ENCODE data around the gene SLC25A39. TPM values are rescaled to one million over a fixed set of nuclear protein-coding genes. Genes with fewer than 3 reads are reported as not detected.
"Not testable (repeated sequence)": the region's sequence is repeated elsewhere in the genome, so short reads cannot be mapped to it uniquely, and the experiment has no call there.

The SLC25A39 gene
- total and polyA plus RNA-seq, 5 donors = 56.7 to 73.0 (median 68.2) TPM

GRCh38 chr17:44353672-44354331 lies 29.2 kb upstream of the SLC25A39 start:
- peak overlapping the region; percentile 33 for H3K4me3 ChIP-seq (ENCODE audit: low read length)
- H3K27ac ChIP-seq (ENCODE audit: low read length) = no peak overlapping the region
- H3K9me3 ChIP-seq (ENCODE audit: control insufficient read depth, low read length) = no peaks in the 10 kb centered on the region
- H3K27me3 ChIP-seq (ENCODE audit: control insufficient read depth, insufficient read depth) = no peaks in the 10 kb centered on the region
- intact Hi-C loops (cut with DNase I) = no loop called here
- ATAC-seq (peak in 1 of 2 donors; percentile 23), DNase-seq (peak; percentile 47 to 85 (median 82))
- no peaks in the 10 kb centered on the region for H3K4me1 ChIP-seq (ENCODE audit: control insufficient read depth, insufficient read depth, low read length)
- 27% methylated on average over 98 of the region's 98 CpGs for WGBS

DNA sequence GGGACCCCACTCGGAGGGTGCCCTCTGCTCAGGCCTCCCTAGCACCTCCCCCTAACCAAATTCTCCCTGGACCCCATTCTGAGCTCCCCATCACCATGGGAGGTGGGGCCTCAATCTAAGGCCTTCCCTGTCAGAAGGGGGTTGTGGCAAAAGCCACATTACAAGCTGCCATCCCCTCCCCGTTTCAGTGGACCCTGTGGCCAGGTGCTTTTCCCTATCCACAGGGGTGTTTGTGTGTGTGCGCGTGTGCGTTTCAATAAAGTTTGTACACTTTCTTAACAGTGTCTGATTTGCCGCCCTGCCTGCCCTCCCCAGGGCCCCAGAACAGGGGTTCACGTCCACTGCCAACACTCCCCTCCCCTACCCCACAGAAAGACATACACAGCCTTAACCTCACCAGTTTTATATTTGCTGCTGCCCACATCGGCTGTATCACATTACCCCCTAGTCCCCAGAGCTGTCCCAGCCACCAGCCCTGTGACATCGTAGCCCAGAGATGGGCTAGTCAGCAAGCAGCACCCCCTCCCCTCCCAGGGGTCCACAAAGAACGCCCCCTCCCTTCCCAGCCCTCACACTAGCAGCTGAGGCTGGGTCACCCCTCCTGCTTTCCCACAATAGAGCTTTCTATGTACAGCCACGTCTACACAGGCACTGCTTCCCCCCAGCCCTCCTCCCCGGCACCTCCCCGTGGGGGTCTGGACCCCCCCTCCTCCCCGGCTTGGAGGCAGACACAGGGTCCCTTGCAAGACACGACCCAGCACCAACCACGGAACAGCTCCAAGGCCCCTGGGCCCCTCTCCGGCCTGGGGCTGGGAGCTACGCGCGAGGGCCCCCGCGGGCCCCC lies 28.4 kb upstream of the SLC25A39 start:
- DNase-seq = peak in 2 of 3 donors; percentile 50 to 69
- peak overlapping the region; percentile 33 for H3K4me3 ChIP-seq (ENCODE audit: low read length)

GRCh38 chr17:44351961-44352827 lies 27.6 kb upstream of the SLC25A39 start:
- intact Hi-C loops (cut with DNase I) = no loop called here
- ATAC-seq = no peak
- 79% methylated on average over 36 of the region's 36 CpGs for WGBS

More for the DNA sequence above, 28.4 kb upstream of the SLC25A39 start:
- intact Hi-C loops (cut with DNase I) = no loop called here
- Histone ChIP-seq H3K9me3 (ENCODE audit: control insufficient read depth, low read length) (no peaks in the 10 kb centered on the region), H3K4me1 (ENCODE audit: control insufficient read depth, insufficient read depth, low read length) (no peaks in the 10 kb centered on the region), H3K27ac (ENCODE audit: low read length) (no peak overlapping the region), H3K27me3 (ENCODE audit: control insufficient read depth, insufficient read depth) (no peaks in the 10 kb centered on the region)
- no peak for ATAC-seq
- WGBS = 49% methylated on average over 22 of the region's 22 CpGs

GRCh38 chr17:44351464-44351863 lies 26.8 kb upstream of the SLC25A39 start:
- peak in 2 of 3 donors; percentile 44 to 55 for DNase-seq
- no peak overlapping the region for H3K4me3 ChIP-seq (ENCODE audit: low read length)
- intact Hi-C loops (cut with DNase I) = no loop called here
- ATAC-seq = no peak
- WGBS = 91% methylated on average over 8 of the region's 8 CpGs
- H3K27ac ChIP-seq (ENCODE audit: low read length) = no peak overlapping the region
- no peaks in the 10 kb centered on the region for H3K9me3 ChIP-seq (ENCODE audit: control insufficient read depth, low read length)
- H3K4me1 ChIP-seq (ENCODE audit: control insufficient read depth, insufficient read depth, low read length) = no peaks in the 10 kb centered on the region
- no peaks in the 10 kb centered on the region for H3K27me3 ChIP-seq (ENCODE audit: control insufficient read depth, insufficient read depth)

More at GRCh38 chr17:44351961-44352827, 27.6 kb upstream of the SLC25A39 start:
- no peaks in the 10 kb centered on the region for H3K4me1 ChIP-seq (ENCODE audit: control insufficient read depth, insufficient read depth, low read length)
- peak in 2 of 3 donors; percentile 58 to 59 for DNase-seq
- no peak overlapping the region for H3K4me3 ChIP-seq (ENCODE audit: low read length)
- H3K9me3 ChIP-seq (ENCODE audit: control insufficient read depth, low read length) = no peaks in the 10 kb centered on the region
- no peak overlapping the region for H3K27ac ChIP-seq (ENCODE audit: low read length)
- no peaks in the 10 kb centered on the region for H3K27me3 ChIP-seq (ENCODE audit: control insufficient read depth, insufficient read depth)

DNA sequence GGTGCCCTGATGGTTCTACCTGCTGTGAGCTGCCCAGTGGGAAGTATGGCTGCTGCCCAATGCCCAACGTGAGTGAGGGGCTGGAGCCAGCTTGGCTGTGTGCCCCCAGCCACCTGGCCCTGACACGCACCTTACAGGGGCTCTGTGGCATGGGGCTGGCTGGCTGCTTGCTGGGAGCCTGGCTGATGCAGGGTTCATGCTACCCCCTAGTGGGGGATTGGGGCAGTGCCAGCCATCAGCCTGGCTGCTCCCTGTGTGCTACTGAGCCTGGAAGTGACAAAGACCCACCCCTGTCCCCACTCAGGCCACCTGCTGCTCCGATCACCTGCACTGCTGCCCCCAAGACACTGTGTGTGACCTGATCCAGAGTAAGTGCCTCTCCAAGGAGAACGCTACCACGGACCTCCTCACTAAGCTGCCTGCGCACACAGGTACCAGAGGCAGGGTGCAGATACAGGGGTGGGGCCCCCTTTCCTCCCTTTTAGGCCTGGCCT lies 26.2 kb upstream of the SLC25A39 start:
- DNase-seq = peak; percentile 68 to 87 (median 85)
- no peaks in the 10 kb centered on the region for H3K4me1 ChIP-seq (ENCODE audit: control insufficient read depth, insufficient read depth, low read length)
- H3K9me3 ChIP-seq (ENCODE audit: control insufficient read depth, low read length) = no peaks in the 10 kb centered on the region
- ATAC-seq = peak; percentile 37 to 57
- intact Hi-C loops (cut with DNase I) = no loop called here
- H3K27ac ChIP-seq (ENCODE audit: low read length) = no peak overlapping the region
- 65% methylated on average over 6 of the region's 6 CpGs for WGBS
- no peaks in the 10 kb centered on the region for H3K27me3 ChIP-seq (ENCODE audit: control insufficient read depth, insufficient read depth)
- no peak overlapping the region for H3K4me3 ChIP-seq (ENCODE audit: low read length)

- H3K9me3 ChIP-seq (ENCODE audit: control insufficient read depth, low read length) = no peaks in the 10 kb centered on the region
- ATAC-seq = no peak
- intact Hi-C loops (cut with DNase I) = no loop called here
- peak in 2 of 3 donors; percentile 44 to 53 for DNase-seq
- no peak overlapping the region for H3K4me3 ChIP-seq (ENCODE audit: low read length)
- no peak overlapping the region for H3K27ac ChIP-seq (ENCODE audit: low read length)
- WGBS = 90% methylated on average over 12 of the region's 12 CpGs
- no peaks in the 10 kb centered on the region for H3K27me3 ChIP-seq (ENCODE audit: control insufficient read depth, insufficient read depth)
- no peaks in the 10 kb centered on the region for H3K4me1 ChIP-seq (ENCODE audit: control insufficient read depth, insufficient read depth, low read length)
Measured at GRCh38 chr17:44349553-44350070, 25.0 kb upstream of the SLC25A39 start.

- H3K4me3 ChIP-seq (ENCODE audit: low read length) = no peak overlapping the region
- H3K4me1 ChIP-seq (ENCODE audit: control insufficient read depth, insufficient read depth, low read length) = no peaks in the 10 kb centered on the region
- H3K27me3 ChIP-seq (ENCODE audit: control insufficient read depth, insufficient read depth) = no peaks in the 10 kb centered on the region
- 87% methylated on average over 6 of the region's 6 CpGs for WGBS
- no peak overlapping the region for H3K27ac ChIP-seq (ENCODE audit: low read length)
- no peak for ATAC-seq
- peak in 1 of 3 donors; percentile 56 for DNase-seq
- no peaks in the 10 kb centered on the region for H3K9me3 ChIP-seq (ENCODE audit: control insufficient read depth, low read length)
- intact Hi-C loops (cut with DNase I) = no loop called here
Measured at GRCh38 chr17:44348988-44349364, 24.4 kb upstream of the SLC25A39 start.

- intact Hi-C loops (cut with DNase I) = no loop called here
- no peaks in the 10 kb centered on the region for H3K27me3 ChIP-seq (ENCODE audit: control insufficient read depth, insufficient read depth)
- 77% methylated on average over 9 of the region's 9 CpGs for WGBS
- no peak overlapping the region for H3K4me3 ChIP-seq (ENCODE audit: low read length)
- H3K27ac ChIP-seq (ENCODE audit: low read length) = no peak overlapping the region
- no peaks in the 10 kb centered on the region for H3K9me3 ChIP-seq (ENCODE audit: control insufficient read depth, low read length)
- H3K4me1 ChIP-seq (ENCODE audit: control insufficient read depth, insufficient read depth, low read length) = no peaks in the 10 kb centered on the region
- DNase-seq = peak in 2 of 3 donors; percentile 59 to 76
- ATAC-seq = no peak
Measured at GRCh38 chr17:44348234-44348987, 23.8 kb upstream of the SLC25A39 start.

- H3K4me3 ChIP-seq (ENCODE audit: low read length); H3K27me3 ChIP-seq (ENCODE audit: control insufficient read depth, insufficient read depth); H3K27ac ChIP-seq (ENCODE audit: low read length); intact Hi-C loops (cut with DNase I); H3K4me1 ChIP-seq (ENCODE audit: control insufficient read depth, insufficient read depth, low read length); H3K9me3 ChIP-seq (ENCODE audit: control insufficient read depth, low read length); ATAC-seq: not testable (repeated sequence)
- peak in 1 of 3 donors; percentile 20 for DNase-seq
- WGBS = 85% methylated on average over 18 of the region's 18 CpGs
Measured at GRCh38 chr17:44347206-44348055, 22.8 kb upstream of the SLC25A39 start.
